ENCODE data around the gene BAD. TPM values are rescaled to one million over a fixed set of nuclear protein-coding genes. Genes with fewer than 3 reads are reported as not detected.

Gene BAD
- total RNA-seq, 1 experiment from 2014 or later: 48.4 TPM

GRCh38 chr11:64291262-64291751 is 6.8 kb upstream of the BAD start, which contains the start of gene KCNK4:
TSS of gene KCNK4 (plus strand) at chr11:64291302. CDS start at chr11:64293019, 1,717 bp downstream.
- no peak for DNase-seq (ENCODE audit: low spot score)
- TF ChIP-seq CTCF (conservative IDR thresholded peaks at IDR 0.05; ENCODE audit: low read depth, low read length) (no peak), EZH2 (IDR thresholded peaks at IDR 0.05; ENCODE audit: borderline replicate concordance, low read depth, low read length, poor library complexity, severe bottlenecking) (no peak)
- ChIA-PET POLR2A (ENCODE audit: low non-redundant PET) (no interaction called here), CTCF (interaction anchor here (1.5 kb wide), 1 partner anchor 10 kb away, joined by 5 read pairs; no protein-coding TSS in a partner anchor)
- Histone ChIP-seq H3K27ac (ENCODE audit: low read depth, low read length, poor library complexity, severe bottlenecking) (no peak within 1 kb of the TSS), H3K27me3 (replicated peaks; ENCODE audit: insufficient read depth, low read depth, low read length, poor library complexity) (peaks cover 35% of the 10 kb centered on the region), H3K9me3 (ENCODE audit: low read depth, low read length, poor library complexity, severe bottlenecking) (no peaks in the 10 kb centered on the region), H3K4me3 (ENCODE audit: low read depth, low read length, poor library complexity, severe bottlenecking) (peak within 1 kb of the TSS; percentile 46), H3K36me3 (ENCODE audit: insufficient read depth, low read length, poor library complexity, severe bottlenecking) (no peaks in the 10 kb centered on the region), H3K4me1 (ENCODE audit: insufficient read depth, low read length, poor library complexity, severe bottlenecking) (peaks cover 12% of the 10 kb centered on the region)
- intact Hi-C loops (cut with micrococcal nuclease; ENCODE audit: unreplicated experiment): no loop called here
- BruUV-seq (replicated peaks): no TSS peak

- POLR2A ChIA-PET (ENCODE audit: low non-redundant PET): no interaction called here
- Histone ChIP-seq H3K27ac (ENCODE audit: low read depth, low read length, poor library complexity, severe bottlenecking) (no peak overlapping the region), H3K27me3 (replicated peaks; ENCODE audit: insufficient read depth, low read depth, low read length, poor library complexity) (peaks cover 35% of the 10 kb centered on the region), H3K4me3 (ENCODE audit: low read depth, low read length, poor library complexity, severe bottlenecking) (no peak overlapping the region), H3K4me1 (ENCODE audit: insufficient read depth, low read length, poor library complexity, severe bottlenecking) (peaks cover 18% of the 10 kb centered on the region), H3K36me3 (ENCODE audit: insufficient read depth, low read length, poor library complexity, severe bottlenecking) (no peaks in the 10 kb centered on the region), H3K9me3 (ENCODE audit: low read depth, low read length, poor library complexity, severe bottlenecking) (no peaks in the 10 kb centered on the region)
- TF ChIP-seq EZH2 (IDR thresholded peaks at IDR 0.05; ENCODE audit: borderline replicate concordance, low read depth, low read length, poor library complexity, severe bottlenecking) (no peak), CTCF (conservative IDR thresholded peaks at IDR 0.05; ENCODE audit: low read depth, low read length) (no peak)
- CTCF ChIA-PET: interaction anchor here (1.5 kb wide), 1 partner anchor 10 kb away, joined by 5 read pairs; no protein-coding TSS in a partner anchor
- no peak for DNase-seq (ENCODE audit: low spot score)
- intact Hi-C loops (cut with micrococcal nuclease; ENCODE audit: unreplicated experiment): no loop called here
- no TSS peak for BruUV-seq (replicated peaks)
Observed at GRCh38 chr11:64290352-64291261, 6.1 kb upstream of the BAD start.

- intact Hi-C loops (cut with micrococcal nuclease; ENCODE audit: unreplicated experiment): no loop called here
- H3K27me3 ChIP-seq (replicated peaks; ENCODE audit: insufficient read depth, low read depth, low read length, poor library complexity): peaks cover 35% of the 10 kb centered on the region
- no peaks in the 10 kb centered on the region for H3K36me3 ChIP-seq (ENCODE audit: insufficient read depth, low read length, poor library complexity, severe bottlenecking)
- H3K4me3 ChIP-seq (ENCODE audit: low read depth, low read length, poor library complexity, severe bottlenecking): no peak overlapping the region
- POLR2A ChIA-PET (ENCODE audit: low non-redundant PET): no interaction called here
- H3K9me3 ChIP-seq (ENCODE audit: low read depth, low read length, poor library complexity, severe bottlenecking): no peaks in the 10 kb centered on the region
- peaks cover 18% of the 10 kb centered on the region for H3K4me1 ChIP-seq (ENCODE audit: insufficient read depth, low read length, poor library complexity, severe bottlenecking)
- BruUV-seq (replicated peaks): no TSS peak
- no peak overlapping the region for H3K27ac ChIP-seq (ENCODE audit: low read depth, low read length, poor library complexity, severe bottlenecking)
- DNase-seq (ENCODE audit: low spot score): no peak
- CTCF ChIA-PET: interaction anchor here (0.6 kb wide), 1 partner anchor 68 kb away, joined by 4 read pairs; no protein-coding TSS in a partner anchor
- TF ChIP-seq EZH2 (IDR thresholded peaks at IDR 0.05; ENCODE audit: borderline replicate concordance, low read depth, low read length, poor library complexity, severe bottlenecking): no peak
- TF ChIP-seq CTCF (conservative IDR thresholded peaks at IDR 0.05; ENCODE audit: low read depth, low read length): no peak
Observed at GRCh38 chr11:64289002-64289564, 4.6 kb upstream of the BAD start.
